Left lung (tissue), 10 donors: ENCODE data around the gene PLEKHG4B. TPM values are rescaled to one million over a fixed set of nuclear protein-coding genes. Genes with fewer than 3 reads are reported as not detected.
A peak's percentile ranks its signal among the peaks of the same experiment; 100 is the strongest.

Experiments
- ATAC-seq: fragments of 200-7000 bp; cut with Tn5 transposase; one replicate; pipeline ENCODE4 v1.9.1; 2020; ENCODE audit warnings: moderate library complexity
- DNase-seq, 4 donors: peaks; one replicate each; pipeline ENCODE4 v3.0.0-alpha.2; 2013 to 2020
- H3K27ac ChIP-seq, 2 donors: fragments of 200-600 bp; sonication (generic) in 1 of 2; one replicate each; pipeline versions ENCODE4 v1.5.0 to v1.8.0; 2020 to 2021
- H3K27me3 ChIP-seq, 2 donors: fragments of 200-600 bp; sonication (generic) in 1 of 2; one replicate each; pipeline versions ENCODE4 v1.5.0 to v1.8.0; 2020 to 2021
- H3K36me3 ChIP-seq, 2 donors: fragments of 200-600 bp; sonication (generic) in 1 of 2; one replicate each; pipeline versions ENCODE4 v1.5.0 to v1.8.0; 2020 to 2021
- H3K4me1 ChIP-seq, 2 donors: fragments of 200-600 bp; one replicate each; pipeline ENCODE4 v1.8.0; 2021
- H3K4me3 ChIP-seq, 2 donors: fragments of 200-600 bp; sonication (generic) in 1 of 2; one replicate each; pipeline versions ENCODE4 v1.5.0 to v1.8.0; 2020 to 2021; ENCODE audit warnings: mild to moderate bottlenecking in 1 of 2
- H3K9me3 ChIP-seq, 2 donors: fragments of 200-600 bp; sonication (generic) in 1 of 2; one replicate each; pipeline versions ENCODE4 v1.5.0 to v1.8.0; 2020 to 2021
- CTCF ChIP-seq, 2 donors: fragments of 200-600 bp; sonication (generic) in 1 of 2; IDR thresholded peaks; one replicate each; pipeline versions ENCODE4 v1.5.0 to v1.8.0; 2021; ENCODE audit warnings: antibody characterized with exemption in 2 of 2
- intact Hi-C, 2 donors: fragments of 100-400 bp; cut with DNase I; formaldehyde crosslinking; loops; one replicate each; pipeline versions ENCODE4 v1.11.2 to v1.14.2; 2022
- polyA plus RNA-seq, 6 donors: library from polyadenylated mRNA; unstranded; fragments of 120-200 nt; gene quantifications; one replicate each; pipeline ENCODE4 v1.2.1, GENCODE V29; 2013; ENCODE audit not compliant: insufficient read length in 6 of 6
- total RNA-seq, 2 donors: library from RNA; stranded (reverse); fragmentation: NEBNext Ultra II Directional; extraction: Animal tissue kit (Norgen Biotek cat#: 25700); gene quantifications; one replicate each; pipeline ENCODE4 v1.2.1, GENCODE V29; 2021
- donor health status: DM: no; HTN: yes; CAD: no.
- donor health status: DM: no; HTN: no; CAD: no.

The PLEKHG4B gene
- total and polyA plus RNA-seq, 8 donors, result 1.2 to 19.5 (median 15.5) TPM

GRCh38 chr5:77170-77501, 14.8 kb upstream of the PLEKHG4B start:
- ATAC-seq, result no peak
- peaks cover 0 to 59% of the 10 kb centered on the region in 2 donors for H3K27me3 ChIP-seq
- no peak for DNase-seq
- no peaks in the 10 kb centered on the region for H3K9me3 ChIP-seq
- H3K4me3 ChIP-seq, result no peak overlapping the region
- no peak overlapping the region for H3K27ac ChIP-seq
- intact Hi-C loops, result no loop called here
- no peaks in the 10 kb centered on the region for H3K36me3 ChIP-seq
- no peaks in the 10 kb centered on the region for H3K4me1 ChIP-seq
- no peak for TF ChIP-seq CTCF (IDR thresholded peaks at IDR 0.05)

GRCh38 chr5:77546-77945, 14.4 kb upstream of the PLEKHG4B start:
- no peak for TF ChIP-seq CTCF (IDR thresholded peaks at IDR 0.05)
- intact Hi-C loops, result no loop called here
- Histone ChIP-seq H3K36me3 (no peaks in the 10 kb centered on the region), H3K9me3 (no peaks in the 10 kb centered on the region), H3K27ac (no peak overlapping the region), H3K4me1 (no peaks in the 10 kb centered on the region), H3K27me3 (peaks cover 0 to 64% of the 10 kb centered on the region in 2 donors), H3K4me3 (no peak overlapping the region)
- DNase-seq, result no peak
- ATAC-seq, result no peak

- Histone ChIP-seq H3K4me3 (no peak overlapping the region), H3K9me3 (no peaks in the 10 kb centered on the region), H3K27me3 (peaks cover 0 to 65% of the 10 kb centered on the region in 2 donors), H3K4me1 (no peaks in the 10 kb centered on the region), H3K27ac (no peak overlapping the region), H3K36me3 (no peaks in the 10 kb centered on the region)
- DNase-seq (peak in 1 of 4 donors; percentile 36), ATAC-seq (peak; percentile 78)
- TF ChIP-seq CTCF (IDR thresholded peaks at IDR 0.05), result peak in 1 of 2 donors; percentile 8
- intact Hi-C loops, result no loop called here
These were observed 13.8 kb upstream of the PLEKHG4B start for GRCh38 chr5:77957-78804.

GRCh38 chr5:78805-79149, 13.2 kb upstream of the PLEKHG4B start:
- intact Hi-C loops, result no loop called here
- Histone ChIP-seq H3K36me3 (no peaks in the 10 kb centered on the region), H3K27ac (no peak overlapping the region), H3K4me1 (no peaks in the 10 kb centered on the region), H3K4me3 (no peak overlapping the region), H3K9me3 (no peaks in the 10 kb centered on the region), H3K27me3 (peaks cover 0 to 65% of the 10 kb centered on the region in 2 donors)
- ATAC-seq, result no peak
- no peak for TF ChIP-seq CTCF (IDR thresholded peaks at IDR 0.05)
- DNase-seq, result no peak

- intact Hi-C loops, result no loop called here
- H3K27me3 ChIP-seq, result peaks cover 0 to 62% of the 10 kb centered on the region in 2 donors
- ATAC-seq (no peak), DNase-seq (no peak)
- no peak overlapping the region for H3K27ac ChIP-seq
- no peaks in the 10 kb centered on the region for H3K9me3 ChIP-seq
- H3K4me1 ChIP-seq, result no peaks in the 10 kb centered on the region
- no peak overlapping the region for H3K4me3 ChIP-seq
- TF ChIP-seq CTCF (IDR thresholded peaks at IDR 0.05), result no peak
- H3K36me3 ChIP-seq, result no peaks in the 10 kb centered on the region
These were observed 12.7 kb upstream of the PLEKHG4B start for GRCh38 chr5:79263-79662.
